K562 (cell line): Measurements from ENCODE around the gene TMEM164.

Experiments
- BACH1 ChIP-seq: fragments of 200-800 bp; sonication (Bioruptor generic); IDR thresholded peaks from 2 replicates; pipeline ENCODE4 v1.6.1; 2016; ENCODE audit warnings: missing genetic modification characterization, missing compliant biosample characterization
- ZNF274 ChIP-seq: IDR thresholded peaks from 2 replicates; pipeline ENCODE4 v1.6.1; 2011; ENCODE audit warnings: low read depth, mild to moderate bottlenecking, low read length, moderate library complexity, borderline replicate concordance
- TF ChIP-seq, protein P1 (sequence below): IDR thresholded peaks from 3 replicates; pipeline ENCODE4 v1.6.1; 2011; ENCODE audit warnings: borderline replicate concordance, mild to moderate bottlenecking; ENCODE audit not compliant: insufficient read length, insufficient read depth
- TF ChIP-seq, protein P2 (sequence below), 2 experiments: fragments of 450-650 bp in 1 of 2; sonication (generic) in 1 of 2; formaldehyde crosslinking in 1 of 2; IDR thresholded peaks; 2 replicates each; pipeline versions ENCODE4 v1.7.1 to v1.9.0; 2016 to 2022; ENCODE audit warnings: inconsistent platforms in 1 of 2, mild to moderate bottlenecking in 1 of 2, missing genetic modification reagents in 1 of 2
- TF ChIP-seq, protein P3 (sequence below): sonication (generic); formaldehyde crosslinking; IDR thresholded peaks from 2 replicates; pipeline ENCODE4 v1.8.1; 2023; ENCODE audit warnings: mild to moderate bottlenecking, missing genetic modification reagents, moderate library complexity
- TF ChIP-seq, protein P4 (sequence below): fragments of 250-450 bp; sonication (Bioruptor Pico); IDR thresholded peaks from 2 replicates; pipeline ENCODE4 v1.8.0; 2021; ENCODE audit warnings: moderate library complexity, mild to moderate bottlenecking, inconsistent platforms

DNA sequence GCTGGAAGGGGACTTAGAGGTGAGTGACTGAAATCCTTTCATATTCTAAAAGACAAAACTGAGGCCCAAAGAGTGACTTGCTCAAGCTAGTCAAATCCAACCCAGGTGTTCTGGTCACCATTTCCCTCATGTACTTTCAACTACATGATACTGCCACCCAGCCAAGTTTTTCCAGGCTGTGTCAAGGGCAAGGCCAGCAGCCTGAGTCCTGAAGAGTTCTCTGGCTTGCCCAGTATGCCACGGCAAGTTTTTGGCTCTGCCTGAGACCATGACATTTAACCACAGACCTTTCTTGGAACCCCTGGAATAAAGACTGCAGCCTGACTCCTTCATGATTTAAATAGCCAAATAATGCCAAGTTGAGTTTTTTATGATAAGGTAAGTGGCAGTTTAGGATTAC is 10.7 kb upstream of the TMEM164 start:
- TF ChIP-seq, protein P1, sequence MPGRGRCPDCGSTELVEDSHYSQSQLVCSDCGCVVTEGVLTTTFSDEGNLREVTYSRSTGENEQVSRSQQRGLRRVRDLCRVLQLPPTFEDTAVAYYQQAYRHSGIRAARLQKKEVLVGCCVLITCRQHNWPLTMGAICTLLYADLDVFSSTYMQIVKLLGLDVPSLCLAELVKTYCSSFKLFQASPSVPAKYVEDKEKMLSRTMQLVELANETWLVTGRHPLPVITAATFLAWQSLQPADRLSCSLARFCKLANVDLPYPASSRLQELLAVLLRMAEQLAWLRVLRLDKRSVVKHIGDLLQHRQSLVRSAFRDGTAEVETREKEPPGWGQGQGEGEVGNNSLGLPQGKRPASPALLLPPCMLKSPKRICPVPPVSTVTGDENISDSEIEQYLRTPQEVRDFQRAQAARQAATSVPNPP, result no peak
- TF ChIP-seq ZNF274, result no peak
- no peak for TF ChIP-seq BACH1 (tag)
- TF ChIP-seq, protein P2, sequence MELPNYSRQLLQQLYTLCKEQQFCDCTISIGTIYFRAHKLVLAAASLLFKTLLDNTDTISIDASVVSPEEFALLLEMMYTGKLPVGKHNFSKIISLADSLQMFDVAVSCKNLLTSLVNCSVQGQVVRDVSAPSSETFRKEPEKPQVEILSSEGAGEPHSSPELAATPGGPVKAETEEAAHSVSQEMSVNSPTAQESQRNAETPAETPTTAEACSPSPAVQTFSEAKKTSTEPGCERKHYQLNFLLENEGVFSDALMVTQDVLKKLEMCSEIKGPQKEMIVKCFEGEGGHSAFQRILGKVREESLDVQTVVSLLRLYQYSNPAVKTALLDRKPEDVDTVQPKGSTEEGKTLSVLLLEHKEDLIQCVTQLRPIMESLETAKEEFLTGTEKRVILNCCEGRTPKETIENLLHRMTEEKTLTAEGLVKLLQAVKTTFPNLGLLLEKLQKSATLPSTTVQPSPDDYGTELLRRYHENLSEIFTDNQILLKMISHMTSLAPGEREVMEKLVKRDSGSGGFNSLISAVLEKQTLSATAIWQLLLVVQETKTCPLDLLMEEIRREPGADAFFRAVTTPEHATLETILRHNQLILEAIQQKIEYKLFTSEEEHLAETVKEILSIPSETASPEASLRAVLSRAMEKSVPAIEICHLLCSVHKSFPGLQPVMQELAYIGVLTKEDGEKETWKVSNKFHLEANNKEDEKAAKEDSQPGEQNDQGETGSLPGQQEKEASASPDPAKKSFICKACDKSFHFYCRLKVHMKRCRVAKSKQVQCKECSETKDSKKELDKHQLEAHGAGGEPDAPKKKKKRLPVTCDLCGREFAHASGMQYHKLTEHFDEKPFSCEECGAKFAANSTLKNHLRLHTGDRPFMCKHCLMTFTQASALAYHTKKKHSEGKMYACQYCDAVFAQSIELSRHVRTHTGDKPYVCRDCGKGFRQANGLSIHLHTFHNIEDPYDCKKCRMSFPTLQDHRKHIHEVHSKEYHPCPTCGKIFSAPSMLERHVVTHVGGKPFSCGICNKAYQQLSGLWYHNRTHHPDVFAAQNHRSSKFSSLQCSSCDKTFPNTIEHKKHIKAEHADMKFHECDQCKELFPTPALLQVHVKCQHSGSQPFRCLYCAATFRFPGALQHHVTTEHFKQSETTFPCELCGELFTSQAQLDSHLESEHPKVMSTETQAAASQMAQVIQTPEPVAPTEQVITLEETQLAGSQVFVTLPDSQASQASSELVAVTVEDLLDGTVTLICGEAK (IDR thresholded peaks at IDR 0.05), result no peak
- TF ChIP-seq, protein P2 (CRISPR knock-in tag; IDR thresholded peaks at IDR 0.05), result no peak
- TF ChIP-seq, protein P3, sequence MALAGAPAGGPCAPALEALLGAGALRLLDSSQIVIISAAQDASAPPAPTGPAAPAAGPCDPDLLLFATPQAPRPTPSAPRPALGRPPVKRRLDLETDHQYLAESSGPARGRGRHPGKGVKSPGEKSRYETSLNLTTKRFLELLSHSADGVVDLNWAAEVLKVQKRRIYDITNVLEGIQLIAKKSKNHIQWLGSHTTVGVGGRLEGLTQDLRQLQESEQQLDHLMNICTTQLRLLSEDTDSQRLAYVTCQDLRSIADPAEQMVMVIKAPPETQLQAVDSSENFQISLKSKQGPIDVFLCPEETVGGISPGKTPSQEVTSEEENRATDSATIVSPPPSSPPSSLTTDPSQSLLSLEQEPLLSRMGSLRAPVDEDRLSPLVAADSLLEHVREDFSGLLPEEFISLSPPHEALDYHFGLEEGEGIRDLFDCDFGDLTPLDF (CRISPR knock-in tag), result no peak
- TF ChIP-seq, protein P4, sequence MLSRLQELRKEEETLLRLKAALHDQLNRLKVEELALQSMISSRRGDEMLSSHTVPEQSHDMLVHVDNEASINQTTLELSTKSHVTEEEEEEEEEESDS (CRISPR knock-in tag), result no peak
